A549 (cell line): ENCODE measurements around the gene HRH4.

Experiments used
- BHLHE40 ChIP-seq: IDR thresholded peaks from 2 replicates; pipeline ENCODE4 v1.6.1; 2012; ENCODE audit warnings: low read depth, low read length, inconsistent platforms
- CTCF ChIP-seq: fragments of >200 bp; sonication (Bioruptor Twin); formaldehyde crosslinking; IDR thresholded peaks from 3 replicates; pipeline ENCODE4 v1.5.1; 2016
- EP300 ChIP-seq, 2 experiments: fragments of >200 bp; sonication (Bioruptor Twin); formaldehyde crosslinking; IDR thresholded peaks; 2 replicates in 1 of 2; 3 replicates in 1 of 2; pipeline ENCODE4 v1.6.1; 2016 to 2017
- MAFK ChIP-seq: fragments of 450-650 bp; IDR thresholded peaks from 2 replicates; pipeline ENCODE4 v1.6.1; 2014; ENCODE audit not compliant: partially characterized antibody
- POLR2A ChIP-seq: IDR thresholded peaks from 2 replicates; pipeline ENCODE4 v1.6.1; 2012; ENCODE audit warnings: mild to moderate bottlenecking, low read length
- RAD21 ChIP-seq, 2 experiments: fragments of >200 bp in 1 of 2; sonication (Bioruptor Twin) in 1 of 2; formaldehyde crosslinking in 1 of 2; IDR thresholded peaks in 1 of 2; conservative IDR thresholded peaks in 1 of 2; 2 replicates in 1 of 2; 3 replicates in 1 of 2; pipeline ENCODE4 v1.6.1; 2012 to 2018; ENCODE audit warnings: inconsistent platforms in 1 of 2
- USF2 ChIP-seq: fragments of 450-650 bp; IDR thresholded peaks from 2 replicates; pipeline ENCODE4 v1.6.1; 2014; ENCODE audit warnings: antibody characterized with exemption

GRCh38 chr18:24504401-24504800 lies 44.0 kb downstream of the HRH4 start:
- TF ChIP-seq BHLHE40 (no peak), POLR2A (no peak), CTCF (no peak), MAFK (no peak), RAD21 (conservative IDR thresholded peaks at IDR 0.05 in 1 of 2, IDR thresholded peaks at IDR 0.05 in 1 of 2) (no peak), USF2 (no peak), EP300 (IDR thresholded peaks at IDR 0.05) (no peak)
